BE2C (cell line): ENCODE data around the gene MON1B.

Source experiments
- DNase-seq: peaks from one replicate; pipeline ENCODE4 v3.0.0-alpha.2; 2020
- H3K27me3 ChIP-seq: fragments of 250-450 bp; sonication (Bioruptor Pico); 2 replicates; pipeline ENCODE4 v1.5.1; 2020; ENCODE audit warnings: mild to moderate bottlenecking
- H3K36me3 ChIP-seq: fragments of 250-450 bp; sonication (Bioruptor Pico); 2 replicates; pipeline ENCODE4 v1.5.1; 2020; ENCODE audit warnings: mild to moderate bottlenecking
- H3K4me1 ChIP-seq: fragments of 250-450 bp; sonication (Bioruptor Pico); 2 replicates; pipeline ENCODE4 v1.5.1; 2020
- H3K4me3 ChIP-seq: 2 replicates; pipeline ENCODE4 v1.5.1; 2011; ENCODE audit warnings: low read depth, low read length
- H3K9me3 ChIP-seq: fragments of 250-450 bp; sonication (Bioruptor Pico); 2 replicates; pipeline ENCODE4 v1.5.1; 2020
- TF ChIP-seq, protein P1 (sequence below): IDR thresholded peaks from 2 replicates; pipeline ENCODE4 v1.5.1; 2012; ENCODE audit warnings: mild to moderate bottlenecking, low read depth, low read length

The MON1B gene

DNA sequence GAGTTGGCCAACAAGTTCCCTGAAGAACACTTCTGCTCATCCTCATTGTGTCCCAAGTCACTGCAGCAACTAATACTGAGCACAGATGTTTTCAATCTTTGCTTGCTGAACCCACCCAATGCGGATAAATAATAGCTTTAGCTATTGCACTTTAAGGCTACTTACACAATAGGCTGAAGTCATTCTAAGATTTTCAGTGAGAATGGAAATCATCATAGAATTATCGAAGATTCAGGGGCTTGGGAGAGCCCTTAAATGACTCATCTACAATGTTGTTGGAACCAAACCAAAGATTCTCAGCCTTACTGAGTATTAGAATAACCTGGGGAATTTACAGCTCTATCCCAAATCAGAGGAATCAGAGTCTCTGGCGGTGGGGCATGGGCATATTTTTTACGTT lies 59.4 kb downstream of the MON1B start:
- no peak for DNase-seq
- no peak overlapping the region for H3K4me3 ChIP-seq
- H3K27me3 ChIP-seq, result no peaks in the 10 kb centered on the region
- TF ChIP-seq, protein P1, sequence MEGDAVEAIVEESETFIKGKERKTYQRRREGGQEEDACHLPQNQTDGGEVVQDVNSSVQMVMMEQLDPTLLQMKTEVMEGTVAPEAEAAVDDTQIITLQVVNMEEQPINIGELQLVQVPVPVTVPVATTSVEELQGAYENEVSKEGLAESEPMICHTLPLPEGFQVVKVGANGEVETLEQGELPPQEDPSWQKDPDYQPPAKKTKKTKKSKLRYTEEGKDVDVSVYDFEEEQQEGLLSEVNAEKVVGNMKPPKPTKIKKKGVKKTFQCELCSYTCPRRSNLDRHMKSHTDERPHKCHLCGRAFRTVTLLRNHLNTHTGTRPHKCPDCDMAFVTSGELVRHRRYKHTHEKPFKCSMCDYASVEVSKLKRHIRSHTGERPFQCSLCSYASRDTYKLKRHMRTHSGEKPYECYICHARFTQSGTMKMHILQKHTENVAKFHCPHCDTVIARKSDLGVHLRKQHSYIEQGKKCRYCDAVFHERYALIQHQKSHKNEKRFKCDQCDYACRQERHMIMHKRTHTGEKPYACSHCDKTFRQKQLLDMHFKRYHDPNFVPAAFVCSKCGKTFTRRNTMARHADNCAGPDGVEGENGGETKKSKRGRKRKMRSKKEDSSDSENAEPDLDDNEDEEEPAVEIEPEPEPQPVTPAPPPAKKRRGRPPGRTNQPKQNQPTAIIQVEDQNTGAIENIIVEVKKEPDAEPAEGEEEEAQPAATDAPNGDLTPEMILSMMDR, result no peak
- no peaks in the 10 kb centered on the region for H3K4me1 ChIP-seq
- no peaks in the 10 kb centered on the region for H3K9me3 ChIP-seq
- no peaks in the 10 kb centered on the region for H3K36me3 ChIP-seq
